Mesenchymal stem cell (in vitro differentiated cells and primary cell): ENCODE measurements around the gene GGA3.

ENCODE experiments used
- DNase-seq: peaks from one replicate; pipeline ENCODE4 v3.0.0-alpha.2; 2013
- H2AFZ ChIP-seq: one replicate; pipeline ENCODE4 v1.6.1; 2013; ENCODE audit warnings: low read depth, mild to moderate bottlenecking, control low read depth, inconsistent platforms, low read length, moderate library complexity
- H2AK5ac ChIP-seq: 2 replicates; pipeline ENCODE4 v1.6.1; 2013; ENCODE audit warnings: low read length, moderate library complexity, mild to moderate bottlenecking, inconsistent platforms; ENCODE audit not compliant: severe bottlenecking
- H2BK120ac ChIP-seq: one replicate; pipeline ENCODE4 v1.6.1; 2013; ENCODE audit warnings: low read depth, mild to moderate bottlenecking, inconsistent platforms, low read length, moderate library complexity
- H2BK12ac ChIP-seq, 2 experiments: one replicate each; pipeline ENCODE4 v1.6.1; 2013; ENCODE audit warnings: inconsistent platforms in 2 of 2, low read length in 2 of 2, mild to moderate bottlenecking in 2 of 2, moderate library complexity in 2 of 2, control low read depth in 1 of 2
- H2BK15ac ChIP-seq: one replicate; pipeline ENCODE4 v1.6.1; 2013; ENCODE audit warnings: mild to moderate bottlenecking, low read depth, inconsistent platforms; ENCODE audit not compliant: poor library complexity, severe bottlenecking
- H2BK5ac ChIP-seq: 2 replicates; pipeline ENCODE4 v1.6.1; 2013; ENCODE audit warnings: low read depth, mild to moderate bottlenecking, low read length, control low read depth, inconsistent platforms; ENCODE audit not compliant: poor library complexity, severe bottlenecking
- H3K14ac ChIP-seq, 2 experiments: one replicate each; pipeline ENCODE4 v1.6.1; 2013; ENCODE audit warnings: inconsistent platforms in 2 of 2, low read length in 2 of 2, control low read depth in 1 of 2, mild to moderate bottlenecking in 1 of 2, moderate library complexity in 1 of 2
- H3K18ac ChIP-seq, 2 experiments: one replicate each; pipeline ENCODE4 v1.6.1; 2013; ENCODE audit warnings: inconsistent platforms in 2 of 2, low read length in 2 of 2, control low read depth in 1 of 2, low read depth in 1 of 2, mild to moderate bottlenecking in 1 of 2
- H3K23ac ChIP-seq, 2 experiments: one replicate each; pipeline ENCODE4 v1.6.1; 2013; ENCODE audit warnings: inconsistent platforms in 2 of 2, low read length in 2 of 2, mild to moderate bottlenecking in 2 of 2, moderate library complexity in 2 of 2, control low read depth in 1 of 2
- H3K27ac ChIP-seq: 2 replicates; pipeline ENCODE4 v1.5.1; 2013; ENCODE audit warnings: mild to moderate bottlenecking, moderate library complexity, low read length, control low read depth, inconsistent platforms; ENCODE audit not compliant: poor library complexity, severe bottlenecking
- H3K27me3 ChIP-seq, 2 experiments: 2 replicates each; pipeline versions ENCODE4 v1.6.1 to v1.7.0; 2013; ENCODE audit warnings: low read length in 2 of 2, mild to moderate bottlenecking in 2 of 2, moderate library complexity in 2 of 2, control low read depth in 1 of 2, inconsistent platforms in 1 of 2; ENCODE audit not compliant: control insufficient read depth in 1 of 2, insufficient read depth in 1 of 2
- H3K36me3 ChIP-seq, 2 experiments: 2 replicates each; pipeline versions ENCODE4 v1.6.1 to v1.7.0; 2013; ENCODE audit warnings: low read length in 2 of 2, control low read depth in 1 of 2, inconsistent platforms in 1 of 2, low read depth in 1 of 2, mild to moderate bottlenecking in 1 of 2; ENCODE audit not compliant: insufficient read depth in 2 of 2, control insufficient read depth in 1 of 2
- H3K4ac ChIP-seq, 2 experiments: one replicate each; pipeline ENCODE4 v1.6.1; 2013; ENCODE audit warnings: inconsistent platforms in 2 of 2, low read length in 2 of 2, mild to moderate bottlenecking in 2 of 2, moderate library complexity in 2 of 2, control low read depth in 1 of 2, low read depth in 1 of 2
- H3K4me1 ChIP-seq: 2 replicates; pipeline ENCODE4 v1.6.1; 2013; ENCODE audit warnings: low read depth, low read length, control low read depth; ENCODE audit not compliant: control insufficient read depth, insufficient read depth
- H3K4me2 ChIP-seq: 2 replicates; pipeline ENCODE4 v1.6.1; 2013; ENCODE audit warnings: low read length, mild to moderate bottlenecking, inconsistent platforms; ENCODE audit not compliant: poor library complexity, severe bottlenecking
- H3K4me3 ChIP-seq, 2 experiments: 2 replicates each; pipeline versions ENCODE4 v1.5.1 to v1.7.0; 2013; ENCODE audit warnings: low read length in 2 of 2, mild to moderate bottlenecking in 2 of 2, control low read depth in 1 of 2, low read depth in 1 of 2; ENCODE audit not compliant: insufficient read depth in 1 of 2
- H3K79me1 ChIP-seq: replicated peaks from 2 replicates; pipeline ENCODE4 v1.6.1; 2013; ENCODE audit warnings: mild to moderate bottlenecking, control low read depth, low read length, inconsistent platforms; ENCODE audit not compliant: poor library complexity, severe bottlenecking
- H3K9ac ChIP-seq: 2 replicates; pipeline ENCODE4 v1.7.0; 2013; ENCODE audit warnings: mild to moderate bottlenecking, low read length, moderate library complexity
- H3K9me3 ChIP-seq: 2 replicates; pipeline ENCODE4 v1.7.0; 2013; ENCODE audit warnings: mild to moderate bottlenecking, low read length; ENCODE audit not compliant: control insufficient read depth
- H4K8ac ChIP-seq: one replicate; pipeline ENCODE4 v1.6.1; 2013; ENCODE audit warnings: inconsistent platforms, mild to moderate bottlenecking, low read length, moderate library complexity
- H4K91ac ChIP-seq: one replicate; pipeline ENCODE4 v1.6.1; 2013; ENCODE audit warnings: mild to moderate bottlenecking, low read length, inconsistent platforms
- WGBS: methylation state at CpG from one replicate; pipeline ENCODE4 v1.1.7; 2013; ENCODE audit warnings: mixed read lengths; 5-methylcytosine and 5-hydroxymethylcytosine counted together

Gene GGA3

DNA sequence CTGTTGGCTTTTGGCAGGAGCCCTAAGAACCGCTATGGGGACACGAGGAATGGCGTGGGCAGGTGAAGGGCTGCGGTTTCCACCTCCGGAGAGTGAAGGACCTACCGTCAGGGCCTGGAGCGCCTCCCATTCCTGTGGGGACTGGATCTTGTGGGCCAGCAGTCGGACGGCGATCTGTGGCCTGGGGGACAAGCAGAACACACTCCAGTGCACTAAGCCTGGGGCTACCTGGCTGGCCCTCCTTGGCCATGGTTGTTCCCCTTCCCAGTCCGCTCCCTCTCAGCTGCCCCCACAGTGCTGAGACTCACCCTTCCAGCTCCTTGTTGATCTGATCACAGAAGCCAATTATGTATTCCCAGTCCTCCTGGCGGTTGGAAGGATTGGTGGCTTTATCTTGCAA lies 15.0 kb downstream of the GGA3 start:
- H4K91ac ChIP-seq = no peak overlapping the region
- H3K18ac ChIP-seq = no peak overlapping the region
- H3K9me3 ChIP-seq = no peaks in the 10 kb centered on the region
- H2AK5ac ChIP-seq = no peak overlapping the region
- H3K36me3 ChIP-seq = peaks cover 51 to 57% of the 10 kb centered on the region in 2 experiments
- H2BK120ac ChIP-seq = no peak overlapping the region
- no peak overlapping the region for H3K4ac ChIP-seq
- WGBS = 98% methylated on average over 12 of the region's 12 CpGs
- H3K4me3 ChIP-seq = no peak overlapping the region
- no peak overlapping the region for H3K14ac ChIP-seq
- no peak overlapping the region for H3K9ac ChIP-seq
- H3K27ac ChIP-seq = no peak overlapping the region
- H2BK5ac ChIP-seq = no peak overlapping the region
- no peak overlapping the region for H4K8ac ChIP-seq
- no peak overlapping the region for H2BK15ac ChIP-seq
- H3K4me1 ChIP-seq = peaks cover 7% of the 10 kb centered on the region
- H2BK12ac ChIP-seq = no peak overlapping the region
- DNase-seq = no peak
- H3K27me3 ChIP-seq = no peaks in the 10 kb centered on the region
- no peak overlapping the region for H3K23ac ChIP-seq
- H3K4me2 ChIP-seq = no peak overlapping the region
- peaks cover 38% of the 10 kb centered on the region for H3K79me1 ChIP-seq
- no peak overlapping the region for H2AFZ ChIP-seq

- Histone ChIP-seq H3K4me2 (no peak overlapping the region), H3K14ac (no peak overlapping the region), H3K4me1 (peaks cover 3% of the 10 kb centered on the region), H3K9me3 (no peaks in the 10 kb centered on the region), H2BK5ac (no peak overlapping the region), H3K23ac (no peak overlapping the region), H3K27me3 (no peaks in the 10 kb centered on the region), H3K4me3 (no peak overlapping the region), H2AFZ (no peak overlapping the region), H2AK5ac (no peak overlapping the region), H2BK12ac (no peak overlapping the region), H3K36me3 (peaks cover 65 to 71% of the 10 kb centered on the region in 2 experiments), H4K8ac (no peak overlapping the region), H3K27ac (no peak overlapping the region), H3K79me1 (peaks cover 35% of the 10 kb centered on the region), H2BK120ac (no peak overlapping the region), H4K91ac (no peak overlapping the region), H3K9ac (no peak overlapping the region), H3K4ac (no peak overlapping the region), H3K18ac (no peak overlapping the region), H2BK15ac (no peak overlapping the region)
- 97% methylated on average over 6 of the region's 6 CpGs for WGBS
- no peak for DNase-seq
These were observed 16.4 kb downstream of the GGA3 start for GRCh38 chr17:75245011-75245410.

DNA sequence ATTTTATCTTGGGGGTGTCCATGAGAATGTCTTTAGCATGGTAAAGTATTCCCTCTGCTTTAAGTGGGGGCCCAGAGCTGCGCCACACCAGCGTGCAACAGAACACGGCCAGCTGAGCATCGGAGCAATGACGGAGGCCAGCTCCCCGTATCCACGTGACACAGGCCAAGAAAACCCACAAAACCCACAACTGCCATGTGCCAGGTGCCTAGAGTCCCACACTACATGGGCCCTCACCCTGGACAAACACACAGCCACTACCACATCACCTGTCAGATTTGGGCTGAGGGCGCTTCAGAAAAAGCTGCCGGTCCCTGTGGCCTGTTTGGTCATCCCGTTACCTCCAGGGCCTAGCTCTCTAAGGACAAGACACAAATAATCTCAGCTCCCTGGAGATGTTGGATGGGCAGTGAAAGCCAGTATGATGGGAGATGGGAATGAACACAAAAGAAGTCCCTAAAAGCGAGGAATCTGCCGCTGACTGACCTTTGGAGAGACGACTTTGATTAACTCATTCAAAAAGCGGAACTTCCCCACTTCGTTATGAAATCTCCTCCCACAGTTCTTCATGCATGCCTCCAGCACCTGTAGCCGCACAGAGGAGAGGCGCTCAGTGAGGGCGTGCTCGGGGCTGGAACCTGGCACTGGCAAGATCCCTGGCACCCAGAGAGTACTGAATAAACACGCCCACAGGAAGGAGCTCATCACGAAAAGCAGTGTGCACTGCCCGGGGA lies 17.1 kb downstream of the GGA3 start:
- Histone ChIP-seq H2BK5ac (no peak overlapping the region), H2AK5ac (no peak overlapping the region), H2AFZ (no peak overlapping the region), H4K91ac (no peak overlapping the region), H3K9ac (no peak overlapping the region), H2BK15ac (no peak overlapping the region), H3K9me3 (no peaks in the 10 kb centered on the region), H3K4ac (no peak overlapping the region), H3K4me1 (peaks cover 1% of the 10 kb centered on the region), H3K14ac (no peak overlapping the region), H3K23ac (no peak overlapping the region), H3K36me3 (peaks cover 72 to 77% of the 10 kb centered on the region in 2 experiments), H4K8ac (no peak overlapping the region), H3K4me2 (no peak overlapping the region), H3K27ac (no peak overlapping the region), H3K27me3 (no peaks in the 10 kb centered on the region), H2BK120ac (no peak overlapping the region), H2BK12ac (no peak overlapping the region), H3K4me3 (no peak overlapping the region), H3K18ac (no peak overlapping the region), H3K79me1 (peaks cover 30% of the 10 kb centered on the region)
- WGBS = 95% methylated on average over 21 of the region's 22 CpGs
- no peak for DNase-seq

DNA sequence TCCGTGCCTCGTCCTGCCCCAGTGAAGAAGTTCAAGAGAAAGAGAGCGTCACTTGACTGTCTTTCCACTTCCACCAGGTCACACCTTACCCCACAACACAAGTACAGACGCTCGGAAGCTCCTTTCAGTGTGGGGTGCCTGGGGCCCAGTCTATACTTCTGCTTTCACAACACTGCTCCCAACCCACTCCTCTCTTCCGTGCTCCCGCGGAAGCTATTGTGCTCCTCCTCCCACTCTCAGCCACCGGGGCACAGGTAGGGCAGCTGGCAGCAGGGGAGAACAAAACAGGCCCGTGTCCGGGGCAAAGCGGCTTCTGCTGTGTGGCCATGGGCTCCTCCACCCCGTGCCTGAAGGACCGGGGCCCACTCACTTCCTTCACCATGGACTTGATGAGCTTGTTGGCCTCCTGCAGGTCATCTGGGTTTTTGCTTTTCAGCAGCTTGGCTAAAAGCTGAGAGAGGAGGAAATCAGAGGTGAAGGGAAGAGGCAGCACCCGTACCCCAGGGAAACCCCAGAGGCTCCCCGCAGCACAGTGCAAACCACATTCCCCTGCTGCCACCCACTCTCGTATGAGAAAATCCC lies 18.9 kb downstream of the GGA3 start:
- Histone ChIP-seq H3K27me3 (no peaks in the 10 kb centered on the region), H2BK12ac (no peak overlapping the region), H3K27ac (no peak overlapping the region), H2AK5ac (no peak overlapping the region), H3K4me3 (no peak overlapping the region), H2BK15ac (no peak overlapping the region), H3K14ac (no peak overlapping the region), H2BK120ac (no peak overlapping the region), H3K36me3 (peaks cover 89 to 91% of the 10 kb centered on the region in 2 experiments), H3K4me2 (no peak overlapping the region), H3K9me3 (no peaks in the 10 kb centered on the region), H3K9ac (peak overlapping the region; percentile 2), H3K4ac (no peak overlapping the region), H3K4me1 (no peaks in the 10 kb centered on the region), H2AFZ (no peak overlapping the region), H3K23ac (no peak overlapping the region), H4K8ac (no peak overlapping the region), H4K91ac (no peak overlapping the region), H2BK5ac (no peak overlapping the region), H3K79me1 (peaks cover 28% of the 10 kb centered on the region), H3K18ac (no peak overlapping the region)
- no peak for DNase-seq
- 93% methylated on average over 12 of the region's 17 CpGs for WGBS
